GM12865 (cell line): Measurements from ENCODE around the gene ATP6V1B1.

Experiments used
- DNase-seq: peaks from one replicate; pipeline ENCODE4 v3.0.0; 2010; ENCODE audit warnings: low read depth
- H3K4me3 ChIP-seq: 2 replicates; pipeline ENCODE4 v1.5.1; 2011; ENCODE audit warnings: mild to moderate bottlenecking, low read depth, low read length, control low read depth
- TF ChIP-seq, protein P1 (sequence below): IDR thresholded peaks from 2 replicates; pipeline ENCODE4 v1.5.1; 2011; ENCODE audit warnings: low read length, control low read depth, low read depth, inconsistent platforms; ENCODE audit not compliant: insufficient read depth; ENCODE audit errors: missing control alignments

ATP6V1B1 gene

DNA sequence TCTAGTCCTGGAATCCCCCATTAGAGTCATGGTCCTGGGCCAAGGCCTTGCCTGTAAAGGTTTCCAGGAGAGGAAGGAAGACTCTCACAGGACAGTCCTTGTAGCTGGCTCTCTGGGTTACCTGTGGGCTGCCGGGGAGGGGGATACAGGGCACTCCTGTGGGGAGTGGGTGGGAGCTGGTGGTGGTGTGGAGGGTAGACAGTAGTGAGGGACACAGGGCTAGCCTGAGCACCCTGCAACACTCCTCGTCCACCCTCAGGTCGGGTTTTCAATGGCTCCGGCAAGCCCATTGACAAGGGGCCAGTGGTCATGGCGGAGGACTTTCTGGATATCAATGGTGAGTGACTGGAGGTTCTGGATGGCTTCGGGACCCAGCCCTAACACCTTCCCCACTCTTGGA is 23.1 kb downstream of the ATP6V1B1 start:
- no peak for DNase-seq
- H3K4me3 ChIP-seq: no peak overlapping the region
- TF ChIP-seq, protein P1, sequence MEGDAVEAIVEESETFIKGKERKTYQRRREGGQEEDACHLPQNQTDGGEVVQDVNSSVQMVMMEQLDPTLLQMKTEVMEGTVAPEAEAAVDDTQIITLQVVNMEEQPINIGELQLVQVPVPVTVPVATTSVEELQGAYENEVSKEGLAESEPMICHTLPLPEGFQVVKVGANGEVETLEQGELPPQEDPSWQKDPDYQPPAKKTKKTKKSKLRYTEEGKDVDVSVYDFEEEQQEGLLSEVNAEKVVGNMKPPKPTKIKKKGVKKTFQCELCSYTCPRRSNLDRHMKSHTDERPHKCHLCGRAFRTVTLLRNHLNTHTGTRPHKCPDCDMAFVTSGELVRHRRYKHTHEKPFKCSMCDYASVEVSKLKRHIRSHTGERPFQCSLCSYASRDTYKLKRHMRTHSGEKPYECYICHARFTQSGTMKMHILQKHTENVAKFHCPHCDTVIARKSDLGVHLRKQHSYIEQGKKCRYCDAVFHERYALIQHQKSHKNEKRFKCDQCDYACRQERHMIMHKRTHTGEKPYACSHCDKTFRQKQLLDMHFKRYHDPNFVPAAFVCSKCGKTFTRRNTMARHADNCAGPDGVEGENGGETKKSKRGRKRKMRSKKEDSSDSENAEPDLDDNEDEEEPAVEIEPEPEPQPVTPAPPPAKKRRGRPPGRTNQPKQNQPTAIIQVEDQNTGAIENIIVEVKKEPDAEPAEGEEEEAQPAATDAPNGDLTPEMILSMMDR: no peak

DNA sequence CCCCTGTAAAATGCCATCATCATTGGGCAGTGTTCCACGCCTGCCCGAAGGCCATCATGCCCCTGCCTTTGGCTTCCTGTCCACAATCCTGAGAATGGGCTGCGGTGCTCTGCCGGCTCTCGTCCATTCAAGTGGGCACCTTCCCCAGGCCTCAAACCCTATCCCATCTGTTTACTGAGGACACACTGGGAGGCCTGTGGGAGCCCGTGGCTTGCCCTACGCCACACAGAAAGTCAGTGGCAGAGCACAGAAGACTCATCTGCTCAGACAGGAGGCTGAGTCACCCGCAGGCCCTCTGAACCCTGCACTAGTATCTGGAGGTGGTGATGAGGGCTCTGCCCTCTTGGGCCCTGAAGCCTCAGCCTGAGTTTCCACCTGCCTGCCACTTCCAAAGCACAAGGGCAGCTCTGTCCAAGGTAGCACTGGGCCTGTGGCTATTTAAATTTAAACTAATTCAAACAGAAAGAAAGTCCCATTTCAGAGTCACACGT is 23.6 kb downstream of the ATP6V1B1 start:
- TF ChIP-seq, protein P1: no peak
- no peak overlapping the region for H3K4me3 ChIP-seq
- DNase-seq: no peak

DNA sequence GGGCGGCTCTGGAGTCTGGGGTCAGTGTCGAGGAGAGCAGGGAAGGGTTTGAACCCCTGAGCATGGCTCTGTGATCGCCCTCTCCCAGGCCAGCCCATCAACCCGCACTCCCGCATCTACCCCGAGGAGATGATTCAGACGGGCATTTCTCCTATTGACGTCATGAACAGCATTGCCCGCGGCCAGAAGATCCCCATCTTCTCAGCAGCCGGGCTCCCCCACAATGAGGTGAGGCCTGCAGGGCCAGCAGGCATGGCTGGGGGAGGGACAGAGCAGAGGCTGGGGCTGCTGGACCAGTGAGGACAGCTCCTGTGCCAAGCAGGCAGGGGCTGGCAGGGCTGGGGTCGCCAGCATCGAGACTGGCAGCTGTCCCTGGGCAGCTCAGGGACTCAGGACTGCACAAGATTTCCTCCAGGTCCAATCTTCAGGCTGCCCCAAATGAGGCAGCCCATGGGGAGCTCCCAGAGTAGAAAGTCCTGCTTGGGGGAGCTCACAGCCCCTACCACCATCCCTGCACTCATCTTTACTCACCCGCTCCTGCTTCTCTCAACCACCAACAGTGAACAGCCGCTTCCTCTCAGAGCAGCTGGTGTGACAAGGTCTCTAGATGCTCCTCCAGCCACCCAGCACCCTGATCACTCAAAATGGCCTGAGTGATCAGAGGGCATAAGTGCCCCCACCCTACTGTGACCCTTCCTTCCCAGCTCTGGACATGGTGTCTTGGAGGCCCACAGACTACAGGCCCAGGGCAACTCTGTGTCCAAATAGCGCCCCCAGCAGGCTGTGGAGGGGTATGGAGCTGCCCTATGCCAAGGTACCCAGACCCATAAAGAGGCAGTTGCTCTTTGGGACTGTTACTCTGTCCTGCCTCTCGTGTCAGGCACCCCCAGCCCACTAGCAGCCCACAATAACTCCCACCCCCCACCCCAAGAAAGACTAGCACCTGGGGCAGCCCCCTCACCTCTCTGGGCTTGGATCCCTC is 24.4 kb downstream of the ATP6V1B1 start:
- TF ChIP-seq, protein P1: peak; percentile 37
- no peak for DNase-seq

DNA sequence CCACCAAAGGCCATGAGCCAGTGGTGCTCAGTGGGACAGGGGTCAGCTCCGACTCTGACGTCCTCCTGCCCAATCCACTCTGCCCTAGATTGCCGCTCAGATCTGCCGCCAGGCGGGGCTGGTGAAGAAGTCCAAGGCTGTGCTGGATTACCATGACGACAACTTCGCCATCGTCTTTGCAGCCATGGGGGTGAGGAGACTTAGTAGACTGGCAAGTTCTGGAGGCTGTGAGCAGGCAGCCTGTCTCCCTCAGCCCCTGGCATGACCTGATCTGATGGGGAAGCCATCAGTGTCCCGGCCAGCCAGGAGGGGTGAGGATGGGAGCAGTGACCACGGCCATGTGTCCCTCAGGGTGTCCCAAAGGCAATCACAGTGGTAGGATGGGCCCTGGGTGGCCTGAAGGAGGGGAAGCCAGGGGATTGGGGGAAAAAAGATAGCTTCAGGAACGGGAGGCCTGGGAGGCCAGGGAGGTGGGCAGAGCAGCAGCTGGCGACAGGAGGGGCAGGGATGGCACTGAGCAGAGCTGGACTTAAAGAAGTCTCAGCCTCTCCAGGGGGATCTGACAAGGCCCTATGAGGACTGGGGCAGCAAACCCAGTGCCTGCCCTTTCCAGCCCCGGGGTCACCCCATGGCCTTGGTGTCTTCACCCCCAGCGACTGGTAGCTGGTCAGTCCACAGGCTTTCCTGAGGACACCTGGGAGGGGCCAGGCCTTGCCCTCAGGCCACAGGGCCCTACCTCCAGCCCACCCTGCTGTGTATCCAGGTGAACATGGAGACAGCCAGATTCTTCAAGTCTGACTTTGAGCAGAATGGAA is 25.3 kb downstream of the ATP6V1B1 start:
- no peak for DNase-seq
- TF ChIP-seq, protein P1: no peak
- no peak overlapping the region for H3K4me3 ChIP-seq

More for the DNA sequence above, 24.4 kb downstream of the ATP6V1B1 start:
- H3K4me3 ChIP-seq: no peak overlapping the region

DNA sequence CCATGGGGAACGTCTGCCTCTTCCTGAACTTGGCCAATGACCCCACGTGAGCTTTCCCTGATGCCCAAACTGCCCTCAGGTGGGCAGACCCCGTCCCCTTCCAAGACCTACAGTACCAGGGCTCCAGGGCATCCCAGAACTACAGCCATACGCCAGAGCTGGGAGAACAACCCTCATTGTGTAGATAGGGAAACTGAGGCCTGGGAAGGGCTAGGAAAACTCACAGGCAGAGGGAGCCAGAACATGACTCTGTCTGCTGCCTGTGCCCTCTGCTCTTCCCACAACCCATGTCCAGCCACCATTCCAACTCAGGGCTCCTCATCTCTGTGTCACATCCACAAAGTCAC is 25.9 kb downstream of the ATP6V1B1 start:
- H3K4me3 ChIP-seq: no peak overlapping the region
- no peak for DNase-seq
- TF ChIP-seq, protein P1: no peak

DNA sequence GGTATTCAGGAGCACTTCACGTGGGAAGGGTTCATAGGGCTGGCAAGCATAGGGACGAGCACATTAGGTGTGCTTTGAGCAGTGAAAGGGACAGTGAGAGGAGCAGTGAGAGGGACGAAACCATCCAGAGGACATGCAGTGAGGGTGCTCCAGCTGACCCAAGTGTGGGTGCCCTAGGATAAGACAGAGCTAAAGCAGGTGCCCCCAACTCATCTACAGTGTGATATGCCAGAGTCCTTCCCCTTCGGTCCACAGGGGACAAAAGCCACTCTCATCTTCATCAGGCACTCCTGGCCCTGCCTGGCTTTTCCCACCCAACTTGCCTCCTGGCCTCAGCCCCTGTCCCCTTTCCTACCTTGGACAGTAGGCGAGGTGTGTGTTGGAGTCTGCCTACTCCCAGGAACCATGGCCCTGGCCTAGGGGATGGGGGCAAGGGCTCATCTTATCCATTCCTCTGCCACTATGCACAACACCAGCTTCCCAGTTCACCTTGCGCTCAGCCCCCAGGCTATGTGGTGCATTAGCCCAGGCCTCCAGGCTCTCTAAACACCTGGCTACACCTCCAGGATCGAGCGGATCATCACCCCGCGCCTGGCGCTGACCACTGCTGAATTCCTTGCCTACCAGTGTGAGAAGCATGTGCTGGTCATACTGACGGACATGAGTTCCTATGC is 26.6 kb downstream of the ATP6V1B1 start:
- no peak for DNase-seq
- no peak overlapping the region for H3K4me3 ChIP-seq
- TF ChIP-seq, protein P1: no peak
